Keratinocyte (primary cell): Measurements from ENCODE around the gene HNRNPU. TPM values are rescaled to one million over a fixed set of nuclear protein-coding genes. Genes with fewer than 3 reads are reported as not detected.

Source experiments
- DNase-seq: peaks from one replicate; pipeline ENCODE4 v3.0.0-alpha.2; 2011; ENCODE audit warnings: low read depth, missing footprints, low spot score
- FAIRE-seq: peaks from 2 replicates; lab custom pipeline; 2011; peaks lifted over from hg19 to GRCh38; lab: Jason Lieb, UNC
- H2AFZ ChIP-seq: 2 replicates; pipeline ENCODE4 v1.6.0; 2012; ENCODE audit warnings: low read length, control low read depth, inconsistent platforms; ENCODE audit not compliant: control insufficient read depth
- H3K27ac ChIP-seq: 2 replicates; pipeline ENCODE4 v1.5.1; 2011; ENCODE audit warnings: low read length; ENCODE audit not compliant: control insufficient read depth, insufficient read depth
- H3K27me3 ChIP-seq: 3 replicates; pipeline ENCODE4 v1.6.0; 2011; ENCODE audit warnings: low read length; ENCODE audit not compliant: control insufficient read depth, insufficient read depth; ENCODE audit errors: extremely low read depth
- H3K36me3 ChIP-seq, 2 experiments: 2 replicates in 1 of 2; 3 replicates in 1 of 2; pipeline ENCODE4 v1.5.1; 2011; ENCODE audit warnings: low read length in 2 of 2, mild to moderate bottlenecking in 1 of 2; ENCODE audit not compliant: control insufficient read depth in 2 of 2, insufficient read depth in 2 of 2; ENCODE audit errors: extremely low read depth in 1 of 2
- H3K4me1 ChIP-seq: 3 replicates; pipeline ENCODE4 v1.5.1; 2011; ENCODE audit warnings: low read length; ENCODE audit not compliant: control insufficient read depth, insufficient read depth; ENCODE audit errors: extremely low read depth
- H3K4me2 ChIP-seq: 3 replicates; pipeline ENCODE4 v1.6.0; 2011; ENCODE audit warnings: low read depth, low read length; ENCODE audit not compliant: control insufficient read depth, insufficient read depth; ENCODE audit errors: extremely low read depth
- H3K4me3 ChIP-seq, 3 experiments: fragments of 200-600 bp in 1 of 3; sonication (generic) in 1 of 3; 2 replicates in 2 of 3; 3 replicates in 1 of 3; pipeline ENCODE4 v1.5.1; 2011 to 2016; ENCODE audit warnings: low read length in 3 of 3, mild to moderate bottlenecking in 3 of 3, control low read depth in 2 of 3, inconsistent platforms in 1 of 3, low read depth in 1 of 3, mixed read lengths in 1 of 3, mixed run types in 1 of 3, moderate library complexity in 1 of 3; ENCODE audit not compliant: control insufficient read depth in 2 of 3, insufficient read depth in 2 of 3; ENCODE audit errors: extremely low read depth in 1 of 3
- H3K79me2 ChIP-seq: 2 replicates; pipeline ENCODE4 v1.6.0; 2012; ENCODE audit warnings: low read length; ENCODE audit not compliant: control insufficient read depth, insufficient read depth
- H3K9ac ChIP-seq: 3 replicates; pipeline ENCODE4 v1.6.0; 2011; ENCODE audit warnings: low read length; ENCODE audit not compliant: control insufficient read depth, insufficient read depth; ENCODE audit errors: extremely low read depth
- H3K9me1 ChIP-seq: 3 replicates; pipeline ENCODE4 v1.6.0; 2011; ENCODE audit warnings: low read length; ENCODE audit not compliant: control insufficient read depth, insufficient read depth; ENCODE audit errors: extremely low read depth
- H3K9me3 ChIP-seq: 2 replicates; pipeline ENCODE4 v1.5.1; 2012; ENCODE audit warnings: low read depth, low read length; ENCODE audit not compliant: control insufficient read depth
- H4K20me1 ChIP-seq: 3 replicates; pipeline ENCODE4 v1.6.0; 2011; ENCODE audit warnings: low read length; ENCODE audit not compliant: control insufficient read depth, insufficient read depth; ENCODE audit errors: extremely low read depth
- CTCF ChIP-seq, 3 experiments: IDR thresholded peaks in 1 of 3; conservative IDR thresholded peaks in 1 of 3; optimal IDR thresholded peaks in 1 of 3; 2 replicates in 2 of 3; 3 replicates in 1 of 3; pipeline versions ENCODE3 to v1.5.1; 2011; ENCODE audit warnings: low read length in 3 of 3, mild to moderate bottlenecking in 3 of 3, moderate library complexity in 2 of 3, control low read depth in 1 of 3, inconsistent platforms in 1 of 3; ENCODE audit not compliant: insufficient read depth in 2 of 3; ENCODE audit errors: extremely low read depth in 1 of 3
- EZH2 ChIP-seq: IDR thresholded peaks from one replicate; pipeline ENCODE4 v1.6.1; 2012; ENCODE audit warnings: inconsistent platforms, mild to moderate bottlenecking, low read length, moderate library complexity
- dilution Hi-C: fragments of 300-500 bp; cut with MboI; formaldehyde crosslinking; loops from one replicate; pipeline ENCODE4 v1.7.0; 2020; ENCODE audit warnings: low sequenced_read_pairs; ENCODE audit not compliant: extremely low pct_ligation_motif_present
- polyA plus RNA-seq, 5 experiments: library from polyadenylated mRNA; depleted of rRNA in 3 of 5; stranded (reverse) in 3 of 5; stranded (forward) in 1 of 5; unstranded in 1 of 5; fragments of >200 nt; gene quantifications; 1 replicate in 1 of 5; 2 replicates in 3 of 5; 3 replicates in 1 of 5; pipeline versions ENCODE4 v1.2.1 to v1.2.3, GENCODE V29; 2011 to 2012; ENCODE audit warnings: missing spikeins in 2 of 5, low read depth in 1 of 5, low replicate concordance in 1 of 5

The HNRNPU gene
- polyA plus RNA-seq, 1 donor (not counting 4 experiments of a cell fraction or from before 2014, with no cell fraction given) = 220 TPM

DNA sequence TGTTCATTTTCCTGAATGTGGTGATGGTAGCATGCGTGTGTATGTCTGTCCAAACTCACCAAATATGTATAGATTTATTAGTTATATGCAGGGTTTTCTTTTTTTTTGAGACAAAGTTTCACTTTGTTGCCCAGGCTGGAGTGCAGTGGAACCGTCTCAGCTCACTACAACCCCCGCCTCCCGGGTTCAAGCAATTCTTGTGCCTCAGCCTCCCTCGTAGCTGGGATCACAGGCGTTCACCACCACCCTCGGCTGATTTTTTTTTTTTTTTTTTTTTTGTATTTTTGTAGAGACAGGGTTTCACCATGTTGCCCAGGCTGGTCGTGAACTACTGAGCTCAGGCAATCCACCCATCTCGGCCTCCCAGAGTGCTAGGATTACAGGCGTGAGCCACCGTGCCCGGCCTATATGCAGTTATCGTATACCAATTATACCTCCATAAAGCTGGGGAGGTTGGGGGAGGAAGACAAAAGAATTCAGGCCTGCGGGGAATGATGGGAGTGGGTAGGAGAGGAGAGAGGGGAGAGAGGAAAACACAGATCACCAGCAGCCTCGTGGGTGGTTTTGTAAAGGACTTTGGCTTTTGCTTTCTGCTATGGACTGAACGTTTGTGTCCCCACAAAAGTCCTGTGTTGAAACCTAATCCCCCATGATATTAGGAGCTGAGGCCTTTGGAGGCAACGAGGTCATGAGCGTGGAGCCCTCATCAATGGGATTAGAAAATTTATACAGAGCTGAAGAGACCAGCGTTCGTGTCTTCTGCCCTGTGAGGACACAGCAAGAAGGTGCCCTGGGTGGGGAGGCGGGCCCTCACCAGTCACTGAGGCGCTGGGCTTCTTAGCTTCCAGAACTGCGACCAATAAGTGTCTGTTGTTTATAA, 4.4 kb upstream of the HNRNPU start:
- peaks cover 5% of the 10 kb centered on the region for H3K79me2 ChIP-seq
- no peak overlapping the region for H3K4me2 ChIP-seq
- H3K9me1 ChIP-seq = no peaks in the 10 kb centered on the region
- no peak overlapping the region for H3K4me3 ChIP-seq
- no peak overlapping the region for H3K27ac ChIP-seq
- H3K4me1 ChIP-seq = peaks cover 5% of the 10 kb centered on the region
- H3K9me3 ChIP-seq = no peaks in the 10 kb centered on the region
- no peak overlapping the region for H3K9ac ChIP-seq
- dilution Hi-C loops = no loop called here
- H3K36me3 ChIP-seq = no peaks in the 10 kb centered on the region
- FAIRE-seq = no peak
- TF ChIP-seq CTCF (optimal IDR thresholded peaks at IDR 0.05 in 1 of 3, IDR thresholded peaks at IDR 0.05 in 1 of 3, conservative IDR thresholded peaks at IDR 0.05 in 1 of 3; ENCODE audit: extremely low read depth in 1 of 3, insufficient read depth in 2 of 3, low read length in 3 of 3) (no peak), EZH2 (no peak)
- H4K20me1 ChIP-seq = no peaks in the 10 kb centered on the region
- DNase-seq = no peak
- no peaks in the 10 kb centered on the region for H3K27me3 ChIP-seq
- H2AFZ ChIP-seq = no peak overlapping the region

- dilution Hi-C loops = no loop called here
- Histone ChIP-seq H3K9me3 (no peaks in the 10 kb centered on the region), H3K27me3 (no peaks in the 10 kb centered on the region), H4K20me1 (peaks cover 13% of the 10 kb centered on the region), H3K9ac (no peak overlapping the region), H3K9me1 (no peaks in the 10 kb centered on the region), H3K27ac (no peak overlapping the region), H2AFZ (no peak overlapping the region), H3K4me1 (peaks cover 9% of the 10 kb centered on the region), H3K4me2 (no peak overlapping the region), H3K79me2 (peaks cover 24% of the 10 kb centered on the region), H3K36me3 (peaks cover 0 to 10% of the 10 kb centered on the region in 2 experiments), H3K4me3 (no peak overlapping the region)
- DNase-seq = no peak
- TF ChIP-seq EZH2 = no peak
- no peak for TF ChIP-seq CTCF (optimal IDR thresholded peaks at IDR 0.05 in 1 of 3, IDR thresholded peaks at IDR 0.05 in 1 of 3, conservative IDR thresholded peaks at IDR 0.05 in 1 of 3; ENCODE audit: extremely low read depth in 1 of 3, insufficient read depth in 2 of 3, low read length in 3 of 3)
- FAIRE-seq = no peak
These were observed 2.0 kb upstream of the HNRNPU start for GRCh38 chr1:244866355-244866754.
